Mammary epithelial cell (primary cell): ENCODE measurements around the gene GPR135.

Experiments used
- CTCF ChIP-seq, 2 donors: IDR thresholded peaks in 1 of 2; conservative IDR thresholded peaks in 1 of 2; 2 replicates each; pipeline ENCODE4 v1.5.1; 2011 to 2012; ENCODE audit warnings: inconsistent platforms in 2 of 2, low read length in 2 of 2, mild to moderate bottlenecking in 2 of 2, control low read depth in 1 of 2, low read depth in 1 of 2; ENCODE audit not compliant: insufficient read depth in 1 of 2; ENCODE audit errors: extremely low read depth in 1 of 2
- EZH2 ChIP-seq: IDR thresholded peaks from 2 replicates; pipeline ENCODE4 v1.6.1; 2012; ENCODE audit warnings: low read length, inconsistent platforms, borderline replicate concordance

GRCh38 chr14:59481407-59481806, 16.2 kb upstream of the GPR135 start:
- no peak for TF ChIP-seq CTCF (conservative IDR thresholded peaks at IDR 0.05 in 1 of 2, IDR thresholded peaks at IDR 0.05 in 1 of 2; ENCODE audit: extremely low read depth in 1 of 2, insufficient read depth in 1 of 2, low read depth in 1 of 2, low read length in 2 of 2)
- TF ChIP-seq EZH2, result no peak
